HepG2 (cell line): ENCODE measurements around the gene TPP2. TPM values are rescaled to one million over a fixed set of nuclear protein-coding genes. Genes with fewer than 3 reads are reported as not detected.

Experiments
- ARID5B ChIP-seq: IDR thresholded peaks from 2 replicates; pipeline ENCODE4 v1.4.0; 2020; ENCODE audit warnings: mild to moderate bottlenecking, missing genetic modification reagents
- ATF2 ChIP-seq: sonication (generic); formaldehyde crosslinking; IDR thresholded peaks from 2 replicates; pipeline ENCODE4 v1.4.0; 2020; ENCODE audit warnings: missing genetic modification reagents
- BRF2 ChIP-seq: sonication (generic); formaldehyde crosslinking; IDR thresholded peaks from 2 replicates; pipeline ENCODE4 v1.8.1; 2022; ENCODE audit warnings: mild to moderate bottlenecking, missing genetic modification reagents
- DZIP1 ChIP-seq: sonication (generic); formaldehyde crosslinking; IDR thresholded peaks from 2 replicates; pipeline ENCODE4 v1.5.0; 2020; ENCODE audit warnings: mild to moderate bottlenecking, missing genetic modification reagents
- HES4 ChIP-seq: sonication (generic); formaldehyde crosslinking; IDR thresholded peaks from 2 replicates; pipeline ENCODE4 v1.9.0; 2021; ENCODE audit warnings: mild to moderate bottlenecking, missing genetic modification reagents, borderline replicate concordance
- POLR2G ChIP-seq: fragments of 200-400 bp; formaldehyde crosslinking; IDR thresholded peaks from 2 replicates; pipeline ENCODE4 v1.6.1; 2018; ENCODE audit warnings: mild to moderate bottlenecking, low read depth, low read length, moderate library complexity
- REL ChIP-seq: sonication (generic); formaldehyde crosslinking; conservative IDR thresholded peaks from 2 replicates; pipeline ENCODE4 v1.8.0; 2022; ENCODE audit warnings: mild to moderate bottlenecking, missing genetic modification reagents, moderate library complexity
- RNF219 ChIP-seq: sonication (generic); formaldehyde crosslinking; IDR thresholded peaks from 2 replicates; pipeline ENCODE4 v1.5.0; 2020; ENCODE audit warnings: mild to moderate bottlenecking, missing genetic modification reagents
- ZBTB25 ChIP-seq: IDR thresholded peaks from 2 replicates; pipeline ENCODE4 v1.6.1; 2018; ENCODE audit warnings: missing genetic modification reagents
- ZC3H13 ChIP-seq: sonication (generic); formaldehyde crosslinking; IDR thresholded peaks from 2 replicates; pipeline ENCODE4 v1.8.1; 2023; ENCODE audit warnings: mild to moderate bottlenecking, missing genetic modification reagents, moderate library complexity
- ZFY ChIP-seq: sonication (generic); formaldehyde crosslinking; IDR thresholded peaks from 2 replicates; pipeline ENCODE4 v1.4.0; 2020; ENCODE audit warnings: missing genetic modification reagents
- ZGPAT ChIP-seq: IDR thresholded peaks from 2 replicates; pipeline ENCODE4 v1.6.1; 2016; ENCODE audit warnings: mild to moderate bottlenecking
- polyA plus RNA-seq, 8 experiments: library from polyadenylated mRNA; depleted of rRNA in 3 of 8; stranded (reverse) in 7 of 8; unstranded in 1 of 8; fragments of >200 nt; fragmentation: Illumina TruSeq in 4 of 8; extraction: Trizol in 4 of 8; gene quantifications; 2 replicates each; pipeline versions ENCODE4 v1.2.1 to v1.2.3, GENCODE V29; 2011 to 2016; ENCODE audit warnings: low read depth in 4 of 8, missing spikeins in 1 of 8, mixed read lengths in 1 of 8; ENCODE audit not compliant: insufficient read depth in 1 of 8
- total RNA-seq, 5 experiments: library from RNA; depleted of rRNA; stranded (reverse); fragments of >200 nt; fragmentation: Illumina TruSeq; extraction: Trizol; gene quantifications; 2 replicates each; pipeline ENCODE4 v1.2.3, GENCODE V29; 2016; ENCODE audit warnings: low read depth in 1 of 5

The TPP2 gene
- total and polyA plus RNA-seq, 2 of the 13 experiments (the other 11 are each of a cell fraction or from before 2014, with no cell fraction given), result 16.4 to 52.1 TPM

GRCh38 chr13:102596147-102597028, at the start of gene TPP2 (continued):
- TF ChIP-seq ZGPAT (CRISPR knock-in tag) (peak; percentile 18; the same call in 1 of the 2 replicates), DZIP1 (CRISPR knock-in tag) (no peak), REL (no peak), ZFY (CRISPR knock-in tag) (peak; percentile 95), ZBTB25 (CRISPR knock-in tag) (no peak), BRF2 (CRISPR knock-in tag) (no peak), HES4 (CRISPR knock-in tag) (peak; percentile 62; the same call in 1 of the 2 replicates), ZC3H13 (CRISPR knock-in tag) (0 out of 2 replicates have a peak, but pooled peaks have one; percentile 6), RNF219 (CRISPR knock-in tag) (peak; percentile 79), ATF2 (CRISPR knock-in tag) (peak; percentile 9; the same call in 1 of the 2 replicates), POLR2G (peak; percentile 74; the same call in 1 of the 2 replicates), ARID5B (CRISPR knock-in tag) (peak; percentile 25)
